ENCODE data around the gene CLEC20A.
"Not testable (repeated sequence)": the region's sequence is repeated elsewhere in the genome, so short reads cannot be mapped to it uniquely, and the experiment has no call there.

The CLEC20A gene

DNA sequence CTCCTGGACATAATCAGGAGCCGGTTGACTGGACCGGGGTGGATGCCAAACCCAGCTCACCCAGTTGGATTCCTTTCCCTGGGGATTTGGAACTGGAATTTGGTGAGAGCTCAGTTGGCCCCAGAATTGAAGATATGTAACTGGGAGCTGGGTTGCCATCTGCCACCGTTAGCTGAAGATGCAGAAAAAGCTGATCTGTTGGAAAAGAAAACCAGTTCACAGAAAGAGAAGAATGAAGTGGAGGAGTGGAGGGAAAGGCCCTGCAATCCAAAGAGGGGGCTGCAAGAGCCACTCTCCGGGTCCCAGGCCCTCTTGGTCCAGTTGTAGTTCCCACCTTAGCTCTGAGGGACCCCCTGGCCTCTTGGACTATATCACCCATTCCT, 32.2 kb upstream of the CLEC20A start:
- no peak for DNase-seq

DNA sequence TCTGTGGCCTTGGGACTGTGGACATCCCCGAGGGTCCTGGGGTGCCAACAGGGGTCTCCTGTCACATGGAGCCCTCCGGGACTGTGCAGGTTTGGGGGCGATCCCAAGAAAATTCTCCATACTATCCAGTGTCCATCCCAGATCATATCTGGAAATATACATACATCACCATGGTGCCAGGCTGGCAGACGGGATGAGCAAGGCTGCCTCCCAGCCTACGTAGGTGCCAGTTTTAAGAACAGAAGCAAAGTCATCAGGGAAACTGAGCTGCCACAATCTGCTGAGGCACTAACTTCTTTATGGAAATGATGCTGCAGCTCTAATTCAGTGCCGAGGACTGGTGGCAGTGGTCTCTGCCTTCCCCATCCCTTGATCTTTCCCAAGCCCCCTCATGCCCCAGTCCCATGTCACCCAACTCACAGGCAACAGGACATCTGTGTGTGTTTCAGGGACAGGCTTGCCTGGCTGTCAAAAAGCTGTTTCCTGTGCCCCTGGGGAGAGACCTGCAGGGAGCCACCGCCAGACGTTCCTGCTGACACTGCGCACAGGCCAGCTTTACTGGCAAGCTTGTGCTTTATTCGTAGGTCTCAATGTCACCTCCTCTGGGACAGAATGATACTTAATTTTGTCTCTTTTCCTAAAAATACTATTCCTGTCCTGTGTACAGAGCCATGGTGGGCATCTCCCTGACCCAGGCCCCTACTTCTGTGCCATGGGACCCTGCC, 31.6 kb upstream of the CLEC20A start:
- DNase-seq = no peak

DNA sequence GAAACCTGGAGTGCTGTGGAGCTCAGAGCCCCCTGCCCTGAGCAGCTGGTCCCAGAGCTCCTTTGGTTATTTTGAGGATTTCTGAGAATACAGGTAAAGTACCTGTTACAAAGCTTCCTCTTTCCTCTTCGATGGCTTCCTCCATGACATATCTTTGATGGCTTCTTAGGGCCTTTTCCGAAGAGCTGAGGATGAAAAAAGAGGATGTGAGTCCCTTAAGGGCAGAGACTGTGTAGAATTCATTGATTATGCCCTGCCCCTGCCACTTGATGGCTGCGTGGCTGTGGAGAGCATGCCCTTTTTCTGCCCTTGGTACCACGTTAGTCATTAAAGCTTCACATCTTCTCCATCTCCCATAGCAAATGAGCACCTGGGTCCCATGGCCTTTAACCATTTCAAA, 30.4 kb upstream of the CLEC20A start:
- DNase-seq = no peak

DNA sequence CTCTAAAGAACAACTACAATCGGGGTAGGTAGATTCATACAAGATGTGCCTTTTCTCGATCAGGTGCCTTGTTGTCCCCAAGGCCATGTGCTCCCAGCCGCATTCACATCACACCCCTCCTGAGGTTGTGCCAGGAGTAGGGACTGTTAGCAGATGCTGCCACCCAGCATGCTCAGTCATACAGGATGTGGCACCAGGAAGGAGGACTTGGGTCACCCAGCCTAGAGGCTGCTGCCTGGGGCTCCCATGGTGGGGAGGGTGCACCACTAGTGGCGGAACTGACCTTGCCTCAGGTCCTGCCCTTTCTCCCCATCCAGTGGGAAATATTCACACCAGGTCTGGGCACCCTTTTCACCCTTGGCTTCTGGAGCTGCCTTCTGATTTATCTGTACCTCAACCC, 24.5 kb upstream of the CLEC20A start:
- no peak for DNase-seq

DNA sequence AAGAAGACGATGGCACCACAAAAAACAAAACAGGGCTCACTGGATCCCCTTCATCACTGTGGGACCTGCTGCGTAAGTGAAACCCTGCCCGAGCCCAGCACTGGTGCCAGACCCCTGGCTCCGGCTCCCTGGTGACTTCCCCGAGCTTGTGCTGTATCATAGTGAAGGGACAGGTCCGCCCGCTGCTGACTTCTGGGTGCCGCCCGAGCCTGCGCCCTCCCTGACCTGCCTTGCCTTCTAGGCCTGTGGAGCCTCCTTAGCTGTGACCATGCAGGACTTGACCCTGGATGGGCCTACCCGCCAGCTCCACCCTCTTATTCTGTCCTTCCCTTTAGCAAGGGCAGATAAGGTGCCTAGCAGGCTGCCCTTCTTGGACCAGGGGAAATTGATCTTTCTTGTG, 24.0 kb upstream of the CLEC20A start:
- no peak for DNase-seq

DNA sequence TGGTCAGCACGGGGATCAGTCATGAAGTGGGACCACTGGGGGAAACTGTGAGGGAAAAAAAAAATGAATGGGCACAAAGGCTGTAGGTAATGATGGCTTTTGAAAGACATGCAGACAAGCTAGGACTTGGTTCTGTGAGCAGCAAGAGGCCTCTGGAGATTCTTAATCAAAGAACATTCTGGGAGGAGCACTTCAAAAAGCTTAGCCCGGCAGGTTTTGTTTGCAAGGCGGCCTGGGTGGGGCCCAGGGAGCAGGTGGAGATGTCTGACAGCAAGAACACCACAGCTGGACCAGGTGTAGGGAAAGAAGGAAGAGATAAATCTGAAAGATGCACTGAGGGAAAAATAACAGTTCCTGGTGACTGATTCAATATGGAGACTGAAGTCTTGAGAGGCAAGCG, 22.1 kb upstream of the CLEC20A start:
- no peak for DNase-seq

DNA sequence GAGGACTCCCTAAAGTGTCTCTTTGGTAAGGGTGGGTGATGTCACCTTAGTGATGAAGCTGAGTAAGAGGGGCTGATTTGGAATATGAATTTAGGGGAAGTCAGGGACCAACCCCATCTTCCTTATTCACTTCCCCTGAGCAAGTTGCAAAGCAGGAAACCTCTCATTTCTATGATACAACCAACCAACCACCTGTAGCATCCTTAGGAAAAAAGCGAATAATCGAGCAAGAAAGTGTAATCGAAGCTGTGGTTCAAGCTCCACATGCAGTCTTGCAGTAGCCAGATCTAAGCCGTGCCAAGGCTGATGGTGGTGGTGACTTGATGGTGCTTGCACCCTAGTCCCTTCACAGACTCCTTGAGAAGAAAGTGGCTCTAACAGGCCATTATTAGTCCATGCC, 19.3 kb upstream of the CLEC20A start:
- no peak for DNase-seq

DNA sequence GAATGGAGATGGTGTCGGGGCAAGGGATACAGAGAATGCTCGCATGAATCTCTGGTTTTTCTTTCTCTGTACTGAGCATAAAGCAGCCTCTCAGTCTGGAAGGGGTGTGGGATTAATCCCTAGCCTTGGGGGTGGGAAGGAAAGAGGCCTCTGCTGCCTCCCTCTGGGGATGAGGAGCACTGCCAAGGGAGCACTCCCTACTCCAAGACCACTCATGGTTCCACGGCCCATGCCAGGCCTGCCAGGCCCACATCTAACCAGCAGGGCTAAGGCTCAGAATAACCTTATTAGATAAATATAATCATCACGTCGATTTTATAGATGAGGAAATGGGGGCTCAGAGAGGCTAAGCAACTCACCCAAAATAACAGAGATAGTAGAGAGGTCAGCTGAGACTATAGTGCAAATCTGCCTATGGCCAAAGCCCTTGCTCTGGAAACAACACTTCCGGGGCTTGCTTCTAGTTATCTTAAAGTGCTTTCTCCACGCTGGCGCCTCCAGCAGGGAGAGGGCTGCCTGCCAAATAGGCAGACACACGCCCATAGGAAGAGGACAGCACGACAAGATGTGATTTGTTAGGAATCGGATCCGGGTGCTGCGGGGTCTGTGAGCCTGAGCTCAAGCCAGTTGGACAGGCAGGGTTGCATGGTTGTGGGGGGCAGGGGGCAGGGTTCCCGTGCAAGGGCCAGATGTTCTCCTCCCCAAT, 16.7 kb upstream of the CLEC20A start:
- no peak for DNase-seq

DNA sequence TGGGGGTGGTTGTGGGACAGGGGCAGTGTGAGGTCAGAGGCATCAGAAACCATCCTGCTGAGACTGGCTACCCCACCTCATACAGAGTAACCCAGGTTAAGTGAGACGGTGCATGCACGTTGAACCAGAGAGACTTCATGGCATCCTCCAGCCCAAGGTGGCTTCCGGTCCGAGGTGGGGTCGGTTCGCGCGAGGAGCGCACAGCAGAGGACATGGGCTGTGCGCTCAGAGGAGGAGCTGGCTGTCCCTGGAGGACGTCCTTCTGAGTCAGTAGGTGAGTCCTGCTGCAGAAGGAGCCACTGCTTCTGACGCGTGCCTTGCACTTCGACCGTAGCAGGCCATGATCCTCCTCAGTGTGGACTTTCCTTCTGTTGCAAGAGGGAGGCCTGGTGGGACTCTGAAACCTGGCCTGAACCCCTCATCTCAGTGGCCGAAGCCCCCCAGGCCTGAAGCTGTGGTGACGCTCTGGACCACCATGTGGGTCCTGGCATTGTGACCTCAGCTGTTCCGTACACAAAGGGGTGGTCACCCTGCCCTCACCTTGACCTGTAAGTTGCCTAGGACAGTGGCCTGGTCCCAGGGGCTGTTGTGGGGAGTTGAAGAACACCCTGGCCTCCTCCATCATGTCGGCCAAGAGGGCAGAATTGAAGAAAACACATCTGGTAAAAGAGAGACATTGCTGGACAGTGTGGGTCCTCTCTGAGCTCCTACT, 16.0 kb upstream of the CLEC20A start, which contains the start of gene TEX35:
Gene TEX35 (plus strand): TSS at position 544 of the 712 bp plus-strand sequence. CDS start 80 bp downstream, at position 624.
- DNase-seq = no peak

DNA sequence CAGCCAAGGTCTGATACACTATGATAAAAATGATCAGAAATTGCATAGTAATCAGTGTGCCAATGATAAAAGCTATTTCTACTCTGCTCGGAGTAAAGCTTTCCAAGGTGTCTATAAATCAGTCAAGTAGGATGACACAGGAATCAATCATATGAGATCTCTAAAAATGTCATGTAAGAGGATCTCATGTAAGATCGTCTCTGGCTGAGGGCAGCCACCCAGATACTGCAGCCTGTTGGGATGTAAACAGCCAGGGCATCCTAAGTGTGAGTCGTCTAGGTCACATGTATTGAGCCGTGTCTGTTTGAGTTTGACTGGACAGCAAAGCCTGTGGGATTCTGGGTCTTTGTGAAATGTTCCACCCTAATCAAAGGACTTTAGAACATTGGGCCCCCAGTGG, 13.4 kb upstream of the CLEC20A start:
- no peak for DNase-seq

DNA sequence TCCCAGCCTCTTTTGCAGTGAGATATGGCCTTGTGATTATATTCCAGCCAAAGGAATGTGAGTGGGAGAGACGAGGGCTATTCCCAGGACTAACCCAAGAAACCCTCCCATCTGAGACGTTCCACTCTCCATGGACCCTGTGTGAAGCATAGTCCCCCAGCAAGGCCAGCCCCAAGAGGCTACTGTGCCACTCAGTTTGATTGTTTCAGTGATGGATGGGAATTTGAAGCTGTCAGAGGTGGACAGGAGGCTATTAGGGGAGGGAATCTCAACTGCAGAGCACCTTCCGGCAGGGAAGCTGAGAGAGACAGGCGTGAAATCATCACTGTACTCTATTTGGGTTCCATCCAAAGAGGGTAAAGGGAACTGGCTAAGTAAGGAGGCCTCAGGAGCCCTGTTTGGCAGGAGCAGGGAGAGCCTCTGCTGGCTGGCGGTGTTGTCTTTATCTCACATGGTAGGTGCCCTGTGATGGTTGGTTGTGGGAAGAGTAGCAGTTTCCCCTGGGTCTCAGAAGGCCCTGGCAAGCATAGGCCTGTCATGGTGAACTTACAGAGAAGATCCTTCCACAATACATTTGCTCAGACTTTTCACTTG, 12.7 kb upstream of the CLEC20A start:
- DNase-seq = no peak

DNA sequence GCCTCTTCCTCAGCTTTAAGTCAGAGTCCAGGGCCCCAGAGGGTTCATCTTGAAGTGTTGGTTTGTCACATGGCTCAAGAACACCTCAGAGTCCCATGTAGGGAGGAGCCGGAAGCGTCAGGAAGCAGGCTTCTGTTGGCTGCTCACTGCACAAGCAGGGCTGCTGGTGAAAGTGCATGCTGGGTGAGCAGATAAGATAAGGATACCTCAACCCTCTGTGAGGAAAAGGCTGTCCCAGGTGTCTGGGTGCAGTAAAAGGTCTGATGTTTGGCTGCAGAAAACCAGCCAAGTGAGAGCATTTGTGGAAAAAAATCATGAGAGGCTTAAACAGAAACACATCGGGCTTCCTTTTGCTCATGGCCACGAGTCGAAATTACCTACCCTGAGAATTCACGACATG, 9.9 kb upstream of the CLEC20A start:
- no peak for DNase-seq

DNA sequence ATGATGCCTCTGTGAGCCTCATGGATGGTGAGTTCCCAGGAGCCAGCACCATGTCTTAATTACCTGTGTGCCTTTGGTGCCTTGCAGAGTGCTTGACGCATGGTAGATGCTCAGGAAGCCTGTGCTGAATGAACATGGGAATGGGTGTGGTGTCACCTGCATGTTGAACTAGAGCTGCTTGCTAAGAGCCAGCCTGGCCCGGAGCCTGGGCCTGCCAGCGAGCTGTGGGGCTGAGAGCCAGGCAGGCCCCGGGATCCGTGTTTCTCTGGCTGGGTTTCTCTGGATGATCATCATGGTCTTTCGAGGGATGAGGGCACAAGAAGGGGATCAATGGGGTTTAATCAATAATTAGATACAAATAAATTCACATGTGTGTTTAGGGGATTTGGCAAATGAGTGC, 9.4 kb upstream of the CLEC20A start:
- DNase-seq = no peak

DNA sequence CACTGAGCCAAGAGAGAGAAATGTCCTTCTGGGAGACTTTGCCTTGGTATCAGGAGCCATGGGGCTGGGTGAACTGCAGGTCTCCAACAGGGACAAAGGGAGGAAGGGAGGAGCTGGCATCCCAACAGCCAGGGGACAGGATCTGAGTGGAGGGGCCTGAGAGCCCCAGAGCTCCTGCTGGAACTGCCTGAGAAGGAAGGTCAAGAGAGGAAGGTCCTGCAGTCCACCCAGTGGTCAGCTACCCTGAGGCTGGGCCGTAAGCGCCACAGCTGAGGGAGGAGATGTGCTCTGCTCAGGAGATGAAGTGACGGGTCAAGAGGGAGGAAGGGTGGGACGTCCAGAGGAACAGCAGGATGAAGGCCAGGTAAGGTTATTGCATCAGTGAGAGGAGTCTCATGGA, 7.5 kb upstream of the CLEC20A start:
- DNase-seq = no peak

DNA sequence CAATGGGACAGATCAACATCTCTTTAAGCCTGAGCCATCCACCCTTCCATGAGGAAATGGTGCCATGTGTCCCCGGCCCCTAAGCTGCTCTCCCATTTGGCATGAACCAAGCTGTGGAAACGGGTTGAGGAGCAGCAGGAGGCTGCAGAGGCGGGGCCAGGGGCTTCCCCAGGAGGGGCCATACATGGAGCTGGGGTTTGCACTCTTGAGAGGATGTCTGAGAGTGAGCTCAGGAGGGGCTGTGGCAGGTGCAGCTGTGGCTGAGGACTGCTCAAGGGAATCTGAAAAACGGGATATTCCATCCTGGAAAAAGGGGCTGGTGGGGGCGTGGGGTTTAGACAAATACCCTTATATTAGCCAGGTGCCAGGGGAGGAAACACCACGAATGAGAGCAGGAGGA, 7.1 kb upstream of the CLEC20A start:
- DNase-seq = no peak

DNA sequence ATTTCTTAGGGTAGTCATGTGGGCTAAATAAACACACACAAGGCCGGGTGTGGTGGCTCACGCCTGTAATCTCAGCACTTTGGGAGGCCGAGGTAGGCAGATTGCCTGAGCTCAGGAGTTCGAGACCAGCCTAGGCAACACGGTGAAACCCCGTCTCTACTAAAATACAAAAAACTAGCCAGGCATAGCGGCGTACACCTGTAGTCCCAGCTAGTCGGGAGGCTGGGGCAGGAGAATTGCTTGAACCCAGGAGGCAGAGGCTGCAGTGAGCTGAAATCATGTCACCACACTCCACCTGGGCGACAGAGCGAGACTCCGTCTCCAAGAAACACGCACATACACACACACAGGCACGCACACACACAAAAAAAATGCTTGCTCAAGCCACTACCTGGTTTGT, 6.6 kb upstream of the CLEC20A start:
- DNase-seq = not testable (repeated sequence)

DNA sequence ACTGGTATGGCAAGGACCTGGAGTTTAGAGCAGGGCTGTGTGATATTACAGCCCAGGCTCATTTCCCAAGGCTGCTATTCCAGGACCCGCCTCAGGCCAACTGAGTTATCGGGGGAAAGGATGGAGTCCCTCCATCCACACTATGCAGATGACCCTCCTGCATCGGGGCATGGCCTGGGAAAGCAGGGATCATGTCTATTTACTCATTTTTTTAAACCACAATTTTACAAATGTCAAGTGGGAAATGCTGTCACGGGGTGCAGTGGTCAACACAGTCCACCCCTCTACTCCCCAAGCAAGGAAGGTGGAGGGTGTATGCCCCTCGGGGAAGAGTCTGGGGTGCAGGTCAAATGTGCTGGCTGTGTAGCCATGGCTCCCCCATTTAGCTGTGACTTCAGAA, 6.1 kb upstream of the CLEC20A start:
- no peak for DNase-seq

DNA sequence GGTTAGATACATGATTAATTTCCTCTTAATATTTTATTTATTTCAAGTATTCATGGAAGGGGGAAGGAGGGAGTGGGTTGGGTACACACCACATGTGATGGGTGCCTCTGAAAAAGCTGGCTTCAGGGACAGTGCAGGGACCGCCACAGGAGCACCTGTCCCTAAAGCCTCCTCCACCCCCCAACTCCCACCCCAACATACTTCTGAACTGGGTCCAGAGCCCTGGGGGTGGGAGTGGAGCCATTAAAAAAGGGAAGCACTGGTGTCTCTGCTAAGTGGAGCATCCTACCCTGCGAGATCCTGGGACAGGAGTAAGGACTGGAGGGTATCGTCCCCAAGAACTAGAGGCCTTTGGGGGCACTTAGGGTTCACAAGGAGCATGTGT, 5.6 kb upstream of the CLEC20A start:
- no peak for DNase-seq

DNA sequence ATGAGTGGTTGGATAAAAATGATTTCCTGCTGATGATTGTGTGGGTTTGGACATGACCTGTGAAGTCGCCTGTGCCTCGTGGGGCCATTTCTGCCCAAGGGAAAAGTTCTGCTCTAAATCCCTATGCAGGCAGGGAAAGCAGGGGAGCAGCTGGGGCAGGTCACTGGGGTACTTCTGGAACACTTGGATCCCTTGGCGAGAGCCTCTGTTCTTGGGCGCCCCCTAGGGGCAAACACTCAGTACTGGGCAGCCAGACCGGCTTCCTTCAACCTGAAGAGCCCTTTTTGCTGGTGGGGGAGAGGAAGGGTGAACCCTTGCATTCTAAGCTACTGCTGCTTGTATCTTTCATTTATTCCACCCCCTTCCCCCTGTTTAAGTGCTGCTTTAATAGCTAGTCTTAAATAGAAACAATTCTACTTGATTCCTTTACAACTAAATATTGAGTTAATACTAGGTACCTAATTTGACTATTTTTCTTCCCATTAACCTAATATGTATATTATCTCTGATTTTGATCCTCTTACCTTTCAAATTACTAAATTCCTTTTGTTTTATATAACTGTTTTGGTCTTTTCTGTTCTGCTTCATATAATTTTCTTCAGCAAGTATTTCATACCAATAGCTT, 5.1 kb upstream of the CLEC20A start:
- no peak for DNase-seq

DNA sequence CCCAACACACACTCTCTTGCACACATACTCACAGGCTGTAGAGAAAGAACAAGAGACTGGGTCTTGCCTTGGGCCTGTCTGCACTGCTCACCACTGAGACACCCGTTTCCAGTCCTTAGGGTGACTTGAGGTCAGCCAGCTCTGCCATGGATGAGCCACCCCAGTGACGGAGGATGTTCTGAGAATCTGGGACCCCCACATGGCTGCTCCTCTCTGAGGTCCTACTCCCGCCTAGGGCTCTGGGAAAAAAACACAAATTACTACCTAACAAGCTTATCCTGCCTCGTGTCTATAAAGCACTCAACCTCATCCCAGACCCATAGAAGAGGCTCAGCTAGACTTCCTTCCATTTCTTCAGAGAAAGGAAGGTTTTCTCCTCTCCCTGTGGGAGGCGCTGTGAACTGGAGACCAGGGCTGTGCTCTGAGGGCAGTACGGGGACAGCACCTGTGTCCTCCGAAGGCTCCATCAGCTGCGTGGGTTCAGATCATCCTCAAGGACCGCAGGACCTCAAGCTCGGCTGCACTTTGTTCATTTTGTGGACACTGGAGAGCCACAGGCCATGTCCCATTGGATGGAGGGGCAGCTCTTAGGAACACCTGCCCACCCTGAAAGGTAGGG, 4.3 kb upstream of the CLEC20A start:
- no peak for DNase-seq

DNA sequence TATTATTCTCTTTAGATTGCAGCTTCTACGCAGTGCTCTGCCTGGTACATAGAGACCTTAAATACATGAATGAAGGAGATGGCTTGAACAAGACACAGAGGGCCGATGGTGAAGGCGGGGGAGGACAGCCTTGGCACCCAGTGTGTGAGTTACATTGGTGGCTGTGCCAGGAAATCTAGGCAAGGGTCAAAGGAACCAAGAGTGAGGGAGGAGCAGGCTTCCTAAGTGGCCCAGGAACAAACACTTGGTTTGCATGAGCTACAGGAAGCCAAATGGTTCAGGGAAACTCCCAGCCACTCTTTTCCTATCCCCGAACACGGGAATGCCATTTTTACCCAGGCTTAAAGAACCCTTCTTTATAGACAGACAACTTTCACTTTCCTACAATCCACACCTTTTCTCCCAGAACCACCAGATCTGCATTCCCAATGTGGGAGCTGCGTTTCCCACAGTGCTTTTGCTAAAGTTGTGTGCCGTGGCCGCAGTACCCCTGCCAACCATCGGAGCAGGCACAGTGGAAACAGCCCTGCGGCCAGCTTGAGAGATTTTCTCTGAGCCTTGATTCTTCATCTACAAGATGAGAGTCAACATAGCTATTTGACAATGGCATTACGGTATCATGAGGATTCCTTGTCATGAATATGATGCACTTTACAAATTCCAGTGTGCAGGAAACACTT, 3.5 kb upstream of the CLEC20A start:
- no peak for DNase-seq
